HUES6 (cell line): ENCODE measurements around the gene NACAD.
"Not testable (repeated sequence)": the region's sequence is repeated elsewhere in the genome, so short reads cannot be mapped to it uniquely, and the experiment has no call there.

Source experiments
- H3K27ac ChIP-seq: 2 replicates; pipeline ENCODE4 v1.7.0; 2013; ENCODE audit warnings: low read depth, mild to moderate bottlenecking, low read length, inconsistent platforms
- H3K27me3 ChIP-seq: 2 replicates; pipeline ENCODE4 v1.6.1; 2013; ENCODE audit warnings: low read length; ENCODE audit not compliant: control insufficient read depth, insufficient read depth
- H3K36me3 ChIP-seq: 2 replicates; pipeline ENCODE4 v1.6.1; 2013; ENCODE audit warnings: low read length; ENCODE audit not compliant: control insufficient read depth, insufficient read depth
- H3K4me1 ChIP-seq: 2 replicates; pipeline ENCODE4 v1.6.1; 2013; ENCODE audit warnings: low read length; ENCODE audit not compliant: control insufficient read depth, insufficient read depth
- H3K4me3 ChIP-seq: 2 replicates; pipeline ENCODE4 v1.5.1; 2013; ENCODE audit warnings: low read depth, low read length
- H3K9ac ChIP-seq: one replicate; pipeline ENCODE4 v1.6.1; 2013; ENCODE audit warnings: mild to moderate bottlenecking, low read length
- H3K9me3 ChIP-seq: 2 replicates; pipeline ENCODE4 v1.6.1; 2013; ENCODE audit warnings: low read depth, low read length; ENCODE audit not compliant: control insufficient read depth, insufficient read depth

The NACAD gene

GRCh38 chr7:45039106-45039505 is 49.7 kb downstream of the NACAD start:
- Histone ChIP-seq H3K27ac (no peak overlapping the region), H3K9me3 (no peaks in the 10 kb centered on the region)

GRCh38 chr7:45037876-45038275 is 50.9 kb downstream of the NACAD start:
- H3K9ac ChIP-seq = no peak overlapping the region
- no peak overlapping the region for H3K27ac ChIP-seq
- no peaks in the 10 kb centered on the region for H3K27me3 ChIP-seq
- peaks cover 12% of the 10 kb centered on the region for H3K4me1 ChIP-seq
- no peak overlapping the region for H3K4me3 ChIP-seq
- H3K9me3 ChIP-seq = no peaks in the 10 kb centered on the region
- H3K36me3 ChIP-seq = peaks cover 15% of the 10 kb centered on the region

More at GRCh38 chr7:45039106-45039505, 49.7 kb downstream of the NACAD start:
- Histone ChIP-seq H3K4me1 (peaks cover 12% of the 10 kb centered on the region), H3K4me3 (no peak overlapping the region), H3K27me3 (no peaks in the 10 kb centered on the region), H3K9ac (no peak overlapping the region), H3K36me3 (peaks cover 15% of the 10 kb centered on the region)

GRCh38 chr7:45036796-45037195 is 52.0 kb downstream of the NACAD start:
- H3K27me3 ChIP-seq = no peaks in the 10 kb centered on the region
- H3K27ac ChIP-seq = no peak overlapping the region
- peaks cover 12% of the 10 kb centered on the region for H3K4me1 ChIP-seq
- no peaks in the 10 kb centered on the region for H3K9me3 ChIP-seq
- no peak overlapping the region for H3K4me3 ChIP-seq
- no peak overlapping the region for H3K9ac ChIP-seq
- H3K36me3 ChIP-seq = peaks cover 15% of the 10 kb centered on the region

- Histone ChIP-seq H3K27ac (no peak overlapping the region), H3K27me3 (no peaks in the 10 kb centered on the region), H3K4me1 (peaks cover 12% of the 10 kb centered on the region), H3K36me3 (peaks cover 15% of the 10 kb centered on the region), H3K9ac (no peak overlapping the region), H3K9me3 (no peaks in the 10 kb centered on the region), H3K4me3 (no peak overlapping the region)
Observed at GRCh38 chr7:45036317-45036716, 52.5 kb downstream of the NACAD start.

- H3K4me3 ChIP-seq = no peak overlapping the region
- H3K36me3 ChIP-seq = peaks cover 13% of the 10 kb centered on the region
- H3K27ac ChIP-seq = no peak overlapping the region
- peaks cover 12% of the 10 kb centered on the region for H3K4me1 ChIP-seq
- H3K27me3 ChIP-seq = no peaks in the 10 kb centered on the region
- no peaks in the 10 kb centered on the region for H3K9me3 ChIP-seq
- H3K9ac ChIP-seq = no peak overlapping the region
Observed at GRCh38 chr7:45035893-45036292, 52.9 kb downstream of the NACAD start.

- H3K4me3 ChIP-seq = no peak overlapping the region
- no peak overlapping the region for H3K9ac ChIP-seq
- peaks cover 11% of the 10 kb centered on the region for H3K36me3 ChIP-seq
- H3K4me1 ChIP-seq = peaks cover 12% of the 10 kb centered on the region
- no peaks in the 10 kb centered on the region for H3K9me3 ChIP-seq
- H3K27me3 ChIP-seq = no peaks in the 10 kb centered on the region
- no peak overlapping the region for H3K27ac ChIP-seq
Observed at GRCh38 chr7:45035371-45035770, 53.4 kb downstream of the NACAD start.

- not testable (repeated sequence) for H3K27me3 ChIP-seq, H3K9me3 ChIP-seq, H3K4me3 ChIP-seq, H3K27ac ChIP-seq, H3K9ac ChIP-seq
- Histone ChIP-seq H3K36me3 (peaks cover 11% of the 10 kb centered on the region), H3K4me1 (peaks cover 12% of the 10 kb centered on the region)
Observed at GRCh38 chr7:45034710-45035109, 54.1 kb downstream of the NACAD start.

GRCh38 chr7:45033931-45034290 is 54.9 kb downstream of the NACAD start:
- no peak overlapping the region for H3K9ac ChIP-seq
- 0 out of 2 replicates have a peak overlapping the region, but pooled peaks have one; percentile 58 for H3K27ac ChIP-seq
- H3K4me3 ChIP-seq = no peak overlapping the region
- no peaks in the 10 kb centered on the region for H3K27me3 ChIP-seq
- H3K4me1 ChIP-seq = peaks cover 12% of the 10 kb centered on the region
- peaks cover 5% of the 10 kb centered on the region for H3K36me3 ChIP-seq
- H3K9me3 ChIP-seq = no peaks in the 10 kb centered on the region

GRCh38 chr7:45033261-45033930 is 55.4 kb downstream of the NACAD start:
- no peak overlapping the region for H3K4me3 ChIP-seq
- H3K4me1 ChIP-seq = peaks cover 12% of the 10 kb centered on the region
- no peak overlapping the region for H3K9ac ChIP-seq
- peaks cover 3% of the 10 kb centered on the region; the same call in 1 of the 2 replicates for H3K36me3 ChIP-seq
- H3K27me3 ChIP-seq = no peaks in the 10 kb centered on the region
- 0 out of 2 replicates have a peak overlapping the region, but pooled peaks have one; percentile 58 for H3K27ac ChIP-seq
- no peaks in the 10 kb centered on the region for H3K9me3 ChIP-seq

GRCh38 chr7:45032421-45032820 is 56.3 kb downstream of the NACAD start:
- Histone ChIP-seq H3K4me1 (peaks cover 12% of the 10 kb centered on the region), H3K36me3 (no peaks in the 10 kb centered on the region), H3K4me3 (no peak overlapping the region), H3K9ac (no peak overlapping the region), H3K27ac (no peak overlapping the region), H3K9me3 (no peaks in the 10 kb centered on the region), H3K27me3 (no peaks in the 10 kb centered on the region)

- H3K4me3 ChIP-seq = no peak overlapping the region
- no peak overlapping the region for H3K9ac ChIP-seq
- H3K27ac ChIP-seq = no peak overlapping the region
- no peaks in the 10 kb centered on the region for H3K9me3 ChIP-seq
- no peaks in the 10 kb centered on the region for H3K27me3 ChIP-seq
- H3K4me1 ChIP-seq = peaks cover 11% of the 10 kb centered on the region
- peaks cover 4% of the 10 kb centered on the region for H3K36me3 ChIP-seq
Observed at GRCh38 chr7:45031829-45032228, 56.9 kb downstream of the NACAD start.
